ENCODE results near the gene GYG2.
"Not testable (repeated sequence)": the region's sequence is repeated elsewhere in the genome, so short reads cannot be mapped to it uniquely, and the experiment has no call there.

- not testable (repeated sequence) for TF ChIP-seq PATZ1 (CRISPR knock-in tag; IDR thresholded peaks at IDR 0.05; ENCODE audit: borderline replicate concordance); POU6F1 (CRISPR knock-in tag; IDR thresholded peaks at IDR 0.05; ENCODE audit: borderline replicate concordance, low read depth); TSHZ2 (CRISPR knock-in tag; IDR thresholded peaks at IDR 0.05); OSR1 (CRISPR knock-in tag; IDR thresholded peaks at IDR 0.05); ZC3H10 (CRISPR knock-in tag; IDR thresholded peaks at IDR 0.05)
These were observed 16.4 kb upstream of the GYG2 start for GRCh38 chrX:2812161-2812907.
